Measurements from ENCODE around the gene MME.

Gene MME

GRCh38 chr3:155079746-155080487 is at the start of gene MME:
MME (plus strand) TSS chr3:155080319; CDS start chr3:155084168, 3,849 bp downstream.
- peak; percentile 23 for DNase-seq (ENCODE audit: low spot score)
- TF ChIP-seq, protein P1, sequence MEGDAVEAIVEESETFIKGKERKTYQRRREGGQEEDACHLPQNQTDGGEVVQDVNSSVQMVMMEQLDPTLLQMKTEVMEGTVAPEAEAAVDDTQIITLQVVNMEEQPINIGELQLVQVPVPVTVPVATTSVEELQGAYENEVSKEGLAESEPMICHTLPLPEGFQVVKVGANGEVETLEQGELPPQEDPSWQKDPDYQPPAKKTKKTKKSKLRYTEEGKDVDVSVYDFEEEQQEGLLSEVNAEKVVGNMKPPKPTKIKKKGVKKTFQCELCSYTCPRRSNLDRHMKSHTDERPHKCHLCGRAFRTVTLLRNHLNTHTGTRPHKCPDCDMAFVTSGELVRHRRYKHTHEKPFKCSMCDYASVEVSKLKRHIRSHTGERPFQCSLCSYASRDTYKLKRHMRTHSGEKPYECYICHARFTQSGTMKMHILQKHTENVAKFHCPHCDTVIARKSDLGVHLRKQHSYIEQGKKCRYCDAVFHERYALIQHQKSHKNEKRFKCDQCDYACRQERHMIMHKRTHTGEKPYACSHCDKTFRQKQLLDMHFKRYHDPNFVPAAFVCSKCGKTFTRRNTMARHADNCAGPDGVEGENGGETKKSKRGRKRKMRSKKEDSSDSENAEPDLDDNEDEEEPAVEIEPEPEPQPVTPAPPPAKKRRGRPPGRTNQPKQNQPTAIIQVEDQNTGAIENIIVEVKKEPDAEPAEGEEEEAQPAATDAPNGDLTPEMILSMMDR (IDR thresholded peaks at IDR 0.05; ENCODE audit: borderline replicate concordance, control extremely low read depth, extremely low read depth, insufficient read depth, missing control alignments) = no peak
- in situ Hi-C loops (cut with MboI; ENCODE audit: low sequenced_read_pairs, unreplicated experiment) = no loop called here

DNA sequence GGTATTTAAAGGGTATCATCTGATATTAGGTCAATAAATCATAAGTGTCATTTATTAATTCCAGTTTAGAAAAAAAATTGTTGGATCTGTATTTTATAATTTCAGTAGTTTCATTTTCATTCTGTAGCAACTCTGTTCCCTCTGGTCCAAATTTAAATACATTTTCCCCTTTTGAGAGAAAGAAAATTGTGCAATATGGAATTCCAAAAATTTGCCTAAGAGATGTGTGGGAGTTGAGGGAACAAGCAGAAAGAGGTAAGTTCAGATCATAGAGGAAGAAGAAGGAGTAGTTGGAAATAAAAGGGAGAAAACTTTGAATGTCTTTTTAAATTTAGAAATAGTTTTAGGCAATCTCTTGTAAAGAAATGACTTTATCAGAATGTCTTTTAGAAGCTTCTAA is 48.9 kb upstream of the MME start:
- in situ Hi-C loops (cut with MboI; ENCODE audit: low sequenced_read_pairs, unreplicated experiment) = no loop called here
- TF ChIP-seq, protein P1 (IDR thresholded peaks at IDR 0.05; ENCODE audit: borderline replicate concordance, control extremely low read depth, extremely low read depth, insufficient read depth, missing control alignments) = no peak
- DNase-seq (ENCODE audit: low spot score) = no peak

- no peak for DNase-seq (ENCODE audit: low spot score)
- in situ Hi-C loops (cut with MboI; ENCODE audit: low sequenced_read_pairs, unreplicated experiment) = no loop called here
- TF ChIP-seq, protein P1 (IDR thresholded peaks at IDR 0.05; ENCODE audit: borderline replicate concordance, control extremely low read depth, extremely low read depth, insufficient read depth, missing control alignments) = no peak
Measured at GRCh38 chr3:155032918-155033317, 47.2 kb upstream of the MME start.

DNA sequence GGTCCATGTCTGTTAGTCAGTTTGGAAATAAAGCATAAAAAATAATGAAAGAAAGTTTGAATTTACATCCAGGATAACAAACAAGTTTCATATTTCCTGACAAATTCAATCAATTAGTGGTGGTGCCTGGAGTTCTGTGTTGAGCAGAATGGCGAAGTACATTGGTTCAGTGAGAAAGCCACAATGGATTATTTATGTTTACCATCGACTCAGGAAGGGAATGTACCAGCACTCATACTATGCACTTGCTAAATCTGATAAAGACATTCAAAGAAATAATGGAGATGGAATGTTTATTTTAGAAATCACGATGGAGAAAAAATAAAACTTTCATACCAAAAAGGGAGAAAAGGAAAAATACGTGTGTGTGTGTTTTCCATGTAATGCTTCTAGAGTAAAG is 45.3 kb upstream of the MME start:
- in situ Hi-C loops (cut with MboI; ENCODE audit: low sequenced_read_pairs, unreplicated experiment) = no loop called here
- DNase-seq (ENCODE audit: low spot score) = no peak
- TF ChIP-seq, protein P1 (IDR thresholded peaks at IDR 0.05; ENCODE audit: borderline replicate concordance, control extremely low read depth, extremely low read depth, insufficient read depth, missing control alignments) = no peak

GRCh38 chr3:155035553-155035952 is 44.6 kb upstream of the MME start:
- in situ Hi-C loops (cut with MboI; ENCODE audit: low sequenced_read_pairs, unreplicated experiment) = no loop called here
- DNase-seq (ENCODE audit: low spot score) = no peak
- TF ChIP-seq, protein P1 (IDR thresholded peaks at IDR 0.05; ENCODE audit: borderline replicate concordance, control extremely low read depth, extremely low read depth, insufficient read depth, missing control alignments) = no peak

- TF ChIP-seq, protein P1 (IDR thresholded peaks at IDR 0.05; ENCODE audit: borderline replicate concordance, control extremely low read depth, extremely low read depth, insufficient read depth, missing control alignments) = no peak
- in situ Hi-C loops (cut with MboI; ENCODE audit: low sequenced_read_pairs, unreplicated experiment) = no loop called here
- no peak for DNase-seq (ENCODE audit: low spot score)
Measured at GRCh38 chr3:155037508-155038202, 42.5 kb upstream of the MME start.
